ENCODE data around the gene VPS18.

The VPS18 gene

DNA sequence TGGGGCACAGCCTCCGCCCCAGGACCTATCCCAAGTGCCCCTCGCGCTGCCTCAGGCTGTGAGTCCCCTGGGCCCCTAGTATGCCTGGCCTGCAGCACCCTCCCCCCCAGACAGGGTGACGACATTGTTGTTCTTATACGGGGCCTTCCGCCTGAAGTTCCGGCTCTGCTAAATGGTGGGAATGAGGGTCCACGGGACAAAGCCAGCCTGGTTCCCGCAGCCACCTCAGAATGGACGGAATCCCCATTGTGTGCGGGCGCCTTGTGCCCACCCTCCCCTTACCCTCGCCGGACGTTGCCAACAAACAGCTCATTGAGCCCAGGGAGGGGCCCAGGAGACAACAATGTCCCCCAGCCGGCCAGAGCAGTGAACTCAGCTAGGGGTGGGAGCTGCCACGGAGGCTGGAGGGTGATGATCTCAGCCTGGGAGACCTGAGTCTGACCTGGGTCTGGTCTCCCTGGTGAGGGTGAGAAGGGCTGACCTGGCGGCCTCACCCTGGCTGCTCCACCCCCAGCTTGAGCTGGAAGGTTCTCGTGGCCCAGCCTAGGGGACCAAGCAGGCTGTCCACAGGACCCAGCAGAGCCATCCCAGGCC, 24.6 kb downstream of the VPS18 start:
- DNase-seq (ENCODE audit: low read depth, low spot score), result no peak

DNA sequence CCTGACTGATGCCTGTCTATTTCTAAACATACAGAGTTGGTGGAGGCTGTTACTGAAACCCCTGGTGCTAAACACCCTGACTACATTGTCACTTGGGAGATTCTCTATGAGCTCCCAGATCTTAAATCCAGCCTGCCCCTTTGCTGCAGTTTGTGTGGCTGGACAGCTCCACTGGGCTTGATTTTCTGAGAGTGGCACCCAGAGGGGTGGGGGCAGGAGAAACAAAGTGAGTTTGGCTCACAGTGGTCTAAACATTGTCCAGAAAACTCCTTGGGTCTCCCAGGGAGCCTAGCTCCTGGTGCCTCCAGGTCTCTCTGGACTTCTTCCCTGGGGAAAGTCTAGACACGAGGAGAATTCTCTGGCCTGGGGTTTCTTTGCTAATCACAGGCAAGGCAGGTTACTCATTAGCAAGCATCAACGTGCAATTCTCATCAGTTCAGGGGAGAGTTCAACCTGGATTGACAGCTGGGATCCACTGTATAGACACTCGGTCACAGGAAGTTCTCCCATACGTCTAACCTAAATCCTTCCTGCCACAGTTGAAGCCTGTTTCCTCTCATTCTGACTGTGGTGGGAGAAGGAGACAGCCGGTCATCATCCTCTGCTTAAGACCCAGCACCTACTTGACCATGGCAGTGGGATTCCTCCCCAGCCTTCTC, 27.8 kb downstream of the VPS18 start:
- DNase-seq (ENCODE audit: low read depth, low spot score), result no peak

DNA sequence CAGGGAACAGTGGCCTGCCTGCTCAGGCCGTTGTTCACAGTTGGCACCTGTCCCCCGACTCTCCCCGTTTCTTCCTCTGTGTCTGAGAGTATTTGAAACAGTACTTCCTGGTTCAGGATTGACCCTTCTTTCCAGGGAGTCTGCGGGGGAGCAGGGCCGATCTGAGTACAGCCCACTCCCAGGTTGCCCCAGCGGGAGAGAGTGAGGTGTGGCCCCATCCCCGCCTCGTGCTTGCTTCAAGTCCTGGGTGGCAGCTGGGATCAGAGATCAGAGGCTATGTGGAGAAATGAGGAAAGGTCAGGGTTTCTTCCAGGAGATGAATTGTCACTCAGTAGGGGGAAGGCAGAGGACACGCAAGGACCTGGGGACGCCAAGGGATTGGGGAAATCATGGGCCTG, 28.4 kb downstream of the VPS18 start:
- no peak for DNase-seq (ENCODE audit: low read depth, low spot score)

DNA sequence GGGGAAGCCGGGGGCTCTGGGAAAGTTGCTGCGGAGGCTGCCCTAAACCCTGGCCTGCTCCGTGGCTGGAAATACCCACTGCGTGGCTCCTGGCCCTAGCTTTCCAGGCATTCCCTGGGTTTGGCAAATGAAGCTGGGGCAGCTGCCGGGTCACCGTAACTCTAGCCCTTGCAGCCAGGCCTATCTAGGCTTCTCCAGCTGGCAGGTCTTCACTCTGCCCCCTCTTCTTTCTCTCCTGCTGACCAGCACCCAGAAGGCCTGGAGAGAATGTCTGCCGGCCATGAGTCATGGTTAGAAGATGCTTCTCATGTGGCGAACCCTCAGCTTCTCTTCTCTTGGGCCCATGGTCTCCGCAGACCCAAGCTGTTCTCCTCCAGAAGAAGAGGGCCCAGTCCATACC, 29.3 kb downstream of the VPS18 start:
- no peak for DNase-seq (ENCODE audit: low read depth, low spot score)

DNA sequence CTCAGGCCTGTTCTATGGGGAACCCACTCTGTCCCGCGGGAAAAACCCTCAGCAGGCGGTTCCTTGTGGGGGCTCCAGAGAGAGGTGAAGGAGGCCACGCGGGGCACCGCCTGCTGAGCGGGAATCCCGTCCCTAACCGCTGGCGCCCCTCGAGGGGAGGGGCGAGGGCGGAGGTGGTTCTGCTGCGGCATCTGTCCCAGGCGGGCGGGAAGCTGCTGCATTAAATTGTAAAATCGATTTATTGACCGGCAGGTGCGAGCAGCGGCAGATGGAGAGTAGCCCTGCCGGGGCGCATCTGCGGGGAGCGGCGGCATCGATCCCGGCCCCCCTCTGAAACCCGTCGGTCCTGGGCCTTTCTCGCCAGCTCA, 31.2 kb downstream of the VPS18 start:
- DNase-seq (ENCODE audit: low read depth, low spot score), result no peak

DNA sequence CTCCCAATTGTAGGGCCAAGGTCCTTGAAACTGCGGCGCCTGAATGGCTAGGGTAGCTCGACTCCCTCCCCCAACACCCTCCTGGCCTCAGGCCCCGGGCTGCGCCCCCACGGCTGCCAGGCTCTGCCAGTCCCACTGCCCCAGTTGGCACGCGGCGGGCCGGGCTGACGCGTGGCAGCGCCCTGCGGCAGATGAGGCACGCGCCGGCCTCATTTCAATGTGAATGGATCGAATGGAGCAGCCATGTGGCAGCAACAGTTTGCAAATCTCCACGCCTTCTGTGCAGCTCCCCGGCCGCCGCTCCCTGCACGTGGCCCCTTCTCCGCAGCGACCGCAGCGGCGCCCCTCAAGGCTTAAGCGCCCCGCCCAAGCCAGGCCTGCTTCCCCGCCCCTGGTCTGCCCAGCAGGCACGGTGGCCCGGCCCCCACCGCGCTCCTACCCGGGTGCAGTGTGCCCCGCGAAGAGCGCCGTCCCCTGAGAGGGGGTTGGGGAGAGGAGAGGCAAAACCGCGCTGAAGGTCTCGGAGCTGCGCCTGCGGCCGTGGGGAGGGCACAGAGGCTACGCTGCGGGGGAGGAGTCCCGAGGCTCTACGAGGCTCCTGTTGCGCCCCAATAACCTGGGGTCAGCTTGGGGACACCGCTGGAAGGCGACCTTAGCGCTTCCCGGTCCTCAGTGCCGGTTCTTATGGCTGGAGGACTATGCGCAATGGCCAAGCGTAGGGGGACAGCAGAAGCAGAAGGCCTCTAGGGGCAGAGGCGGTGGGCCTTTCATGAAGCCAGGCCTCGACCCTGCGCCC, 31.8 kb downstream of the VPS18 start:
- DNase-seq (ENCODE audit: low read depth, low spot score), result no peak

DNA sequence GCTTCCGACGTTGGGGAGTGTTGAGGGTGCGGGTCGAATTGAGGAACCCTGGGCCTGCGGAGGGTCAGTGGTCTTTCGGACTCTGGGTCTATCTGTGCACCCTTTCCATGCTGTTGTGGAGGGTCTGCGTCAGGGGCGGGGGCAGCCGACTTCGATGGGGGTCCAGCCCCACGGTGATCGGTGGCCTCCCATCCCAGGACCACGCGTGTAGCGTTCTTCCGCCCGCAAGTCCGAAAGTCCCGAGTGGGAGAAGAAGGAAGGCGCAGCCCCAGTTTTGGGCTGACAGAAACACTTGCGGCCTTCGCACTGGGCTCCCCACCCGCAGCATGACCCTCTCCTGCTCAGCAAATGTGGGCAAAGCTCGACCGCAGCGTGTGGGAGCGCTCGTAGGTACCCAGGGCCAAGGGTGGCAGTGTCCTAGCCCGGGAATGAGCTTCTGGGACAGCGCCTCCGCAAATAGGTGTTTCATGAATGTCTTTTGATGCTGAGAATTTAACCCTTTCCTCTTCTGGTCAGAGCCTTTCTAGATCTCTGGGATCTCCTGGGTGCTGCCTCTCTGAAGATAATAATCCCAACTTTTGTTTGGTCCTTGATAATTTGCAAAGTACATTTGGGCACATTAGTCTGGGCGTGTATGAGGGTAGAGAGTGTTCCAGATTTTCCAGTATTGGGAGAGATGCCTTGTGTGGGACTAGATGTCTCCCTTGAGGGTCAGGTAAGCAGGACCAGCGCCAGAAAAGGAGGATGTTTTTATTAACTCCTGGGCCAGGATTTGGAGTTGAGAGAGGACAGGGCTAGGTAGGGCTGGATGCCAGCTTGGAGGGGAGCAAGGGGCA, 32.6 kb downstream of the VPS18 start:
- DNase-seq (ENCODE audit: low read depth, low spot score), result no peak

DNA sequence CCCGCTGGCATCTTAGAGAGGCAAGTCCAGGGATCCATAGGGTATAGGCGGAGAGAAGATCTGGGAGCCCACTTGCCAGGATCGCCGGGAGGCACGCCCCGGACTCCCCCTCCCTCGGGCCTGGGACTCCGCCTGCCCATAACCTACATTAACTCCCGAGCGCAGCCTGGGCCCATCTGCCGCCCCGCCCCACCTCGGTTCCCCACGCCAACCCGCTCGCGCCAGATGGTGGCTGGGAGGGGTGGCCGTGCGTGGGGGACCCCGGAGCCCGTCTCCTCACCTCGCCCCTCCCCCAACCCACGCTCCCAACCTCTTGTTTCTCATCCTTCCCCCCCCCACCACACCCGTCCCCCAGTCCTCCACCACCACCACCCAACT, 33.2 kb downstream of the VPS18 start:
- DNase-seq (ENCODE audit: low read depth, low spot score), result no peak

DNA sequence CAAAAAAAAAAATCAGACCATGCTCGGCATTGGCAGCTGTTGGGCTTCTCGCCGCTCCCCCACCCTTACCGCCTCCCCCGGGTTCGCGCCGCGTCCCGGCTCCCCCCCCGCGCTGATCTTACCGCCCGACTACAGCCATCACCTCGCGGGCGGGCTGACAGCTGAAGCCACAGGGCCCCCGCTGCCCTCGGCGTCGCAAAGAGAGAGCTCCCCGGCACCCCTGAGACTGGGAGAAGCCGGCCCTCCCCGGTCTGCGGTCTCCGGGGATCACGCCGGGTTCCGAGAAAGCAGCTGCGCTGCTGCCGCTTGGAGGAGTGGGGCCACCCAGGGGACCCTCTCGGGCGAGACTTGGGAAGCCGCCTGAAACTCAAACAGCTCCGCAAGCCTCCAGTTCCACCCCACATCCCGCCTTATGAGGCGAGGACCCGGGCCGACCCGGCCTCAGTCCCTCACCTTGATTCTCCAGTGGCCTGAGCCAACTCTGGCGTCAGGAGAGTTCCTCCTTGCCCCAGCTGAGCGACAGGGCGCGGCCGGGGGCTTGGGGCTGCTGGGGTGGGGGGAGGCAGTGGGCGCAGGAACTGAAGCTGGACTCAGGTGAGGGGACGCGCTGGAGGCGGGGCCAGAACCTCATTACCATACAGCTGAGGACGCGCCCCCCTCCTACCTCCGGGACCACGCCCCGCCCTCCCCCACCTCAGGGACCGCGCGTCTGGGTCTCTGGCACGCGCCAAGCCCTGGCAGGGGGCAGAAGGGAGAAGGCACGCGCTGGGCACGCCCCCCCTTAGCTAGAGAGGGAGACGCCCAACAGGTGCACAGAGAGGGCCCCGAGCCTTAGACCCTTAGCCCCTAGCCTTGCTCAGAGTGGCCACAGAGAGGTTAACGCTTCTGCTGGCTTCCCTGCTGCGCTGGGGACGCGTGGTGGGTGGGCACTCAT, 33.9 kb downstream of the VPS18 start:
- no peak for DNase-seq (ENCODE audit: low read depth, low spot score)

DNA sequence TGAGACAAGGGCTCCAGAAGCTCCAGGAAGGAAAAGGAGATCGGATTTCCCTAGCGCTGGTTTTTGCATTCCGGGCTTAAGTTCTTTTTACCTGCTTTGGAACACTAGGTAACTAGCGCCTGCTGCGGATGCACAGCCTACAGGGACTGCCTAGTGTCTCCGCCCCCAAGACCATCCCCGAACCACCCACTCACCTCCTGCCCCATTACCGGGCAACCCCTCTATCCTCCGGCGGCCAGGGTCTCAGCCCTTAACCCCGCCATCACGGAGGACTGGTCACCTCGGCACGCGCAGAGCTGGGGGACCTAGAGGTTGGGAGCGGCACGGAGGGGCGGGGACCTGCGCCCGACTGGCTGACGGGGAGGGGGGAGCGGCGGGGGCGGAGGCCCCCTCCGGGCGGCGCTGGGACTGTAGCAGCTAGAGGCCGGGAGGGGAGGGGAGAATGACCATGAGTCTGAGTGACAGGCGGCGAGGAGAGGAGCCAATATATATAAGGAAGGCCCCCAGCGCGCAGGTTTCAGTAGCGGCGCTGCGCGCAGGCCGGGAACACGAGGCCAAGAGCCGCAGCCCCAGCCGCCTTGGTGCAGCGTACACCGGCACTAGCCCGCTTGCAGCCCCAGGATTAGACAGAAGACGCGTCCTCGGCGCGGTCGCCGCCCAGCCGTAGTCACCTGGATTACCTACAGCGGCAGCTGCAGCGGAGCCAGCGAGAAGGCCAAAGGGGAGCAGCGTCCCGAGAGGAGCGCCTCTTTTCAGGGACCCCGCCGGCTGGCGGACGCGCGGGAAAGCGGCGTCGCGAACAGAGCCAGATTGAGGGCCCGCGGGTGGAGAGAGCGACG, 34.8 kb downstream of the VPS18 start, which contains the start of gene DLL4:
Gene DLL4 (plus strand): TSS at position 520 of the 839 bp plus-strand sequence. CDS start 329 bp downstream, outside the sequence.
- no peak for DNase-seq (ENCODE audit: low read depth, low spot score)

DNA sequence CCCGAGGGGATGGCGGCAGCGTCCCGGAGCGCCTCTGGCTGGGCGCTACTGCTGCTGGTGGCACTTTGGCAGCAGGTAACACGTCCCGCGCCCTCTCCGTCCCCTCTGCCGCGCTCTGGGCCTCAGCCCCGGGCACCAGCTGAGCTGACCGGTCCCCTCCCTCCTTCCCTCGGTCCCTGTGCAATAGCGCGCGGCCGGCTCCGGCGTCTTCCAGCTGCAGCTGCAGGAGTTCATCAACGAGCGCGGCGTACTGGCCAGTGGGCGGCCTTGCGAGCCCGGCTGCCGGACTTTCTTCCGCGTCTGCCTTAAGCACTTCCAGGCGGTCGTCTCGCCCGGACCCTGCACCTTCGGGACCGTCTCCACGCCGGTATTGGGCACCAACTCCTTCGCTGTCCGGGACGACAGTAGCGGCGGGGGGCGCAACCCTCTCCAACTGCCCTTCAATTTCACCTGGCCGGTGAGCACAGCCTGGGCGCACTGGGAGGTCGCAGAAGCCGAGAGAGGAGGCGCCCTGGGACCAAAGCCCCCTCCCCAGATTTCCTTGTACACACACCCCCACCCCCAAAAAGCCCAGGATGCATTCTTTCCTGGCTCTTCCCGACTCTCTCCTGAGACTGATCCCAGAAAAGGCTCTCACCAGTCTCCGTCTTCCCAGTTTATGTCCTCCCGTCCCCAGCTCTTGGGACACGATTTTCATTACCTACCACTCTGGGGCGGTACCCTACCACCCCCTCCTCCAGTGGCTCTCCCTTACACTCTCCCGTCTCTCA, 35.6 kb downstream of the VPS18 start:
- no peak for DNase-seq (ENCODE audit: low read depth, low spot score)

DNA sequence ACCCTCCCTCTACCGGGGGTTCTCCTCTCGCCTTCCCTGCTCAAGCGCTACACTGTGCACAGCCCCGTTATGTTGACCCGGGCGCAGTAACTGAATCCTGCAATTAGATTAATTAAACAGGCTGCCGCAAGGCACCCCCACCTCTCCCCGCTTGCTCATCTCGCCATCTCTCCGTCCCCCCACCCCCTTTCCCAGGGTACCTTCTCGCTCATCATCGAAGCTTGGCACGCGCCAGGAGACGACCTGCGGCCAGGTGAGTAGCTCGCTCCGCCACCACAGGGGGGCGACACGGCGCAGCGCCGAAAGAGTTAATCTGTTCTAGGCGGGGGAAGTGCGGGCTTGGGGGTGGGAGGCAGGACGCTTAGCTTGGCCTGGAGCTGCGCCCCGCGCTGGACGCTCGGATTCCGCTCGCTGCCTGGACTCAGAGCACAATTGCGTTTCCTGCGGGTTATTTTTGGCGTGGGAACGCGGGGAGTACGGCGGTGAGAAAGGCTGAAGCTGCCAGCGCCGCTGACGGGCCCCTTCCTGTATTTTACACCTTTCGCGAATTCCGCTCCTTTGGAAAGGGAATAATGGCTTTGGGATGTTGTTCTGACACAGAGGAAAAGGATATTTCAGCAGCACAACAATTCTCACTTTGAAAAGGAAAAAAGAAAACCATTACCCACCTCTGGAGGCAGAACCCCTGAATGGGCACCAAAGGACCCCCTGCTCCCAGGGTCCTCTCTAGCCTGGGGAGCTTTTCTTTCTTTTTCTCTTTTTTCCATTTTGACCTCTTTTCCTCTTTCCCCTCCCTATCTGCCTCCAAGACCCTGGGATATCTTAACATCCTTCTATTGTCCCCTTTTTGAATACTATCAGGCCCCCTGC, 36.4 kb downstream of the VPS18 start:
- no peak for DNase-seq (ENCODE audit: low read depth, low spot score)

DNA sequence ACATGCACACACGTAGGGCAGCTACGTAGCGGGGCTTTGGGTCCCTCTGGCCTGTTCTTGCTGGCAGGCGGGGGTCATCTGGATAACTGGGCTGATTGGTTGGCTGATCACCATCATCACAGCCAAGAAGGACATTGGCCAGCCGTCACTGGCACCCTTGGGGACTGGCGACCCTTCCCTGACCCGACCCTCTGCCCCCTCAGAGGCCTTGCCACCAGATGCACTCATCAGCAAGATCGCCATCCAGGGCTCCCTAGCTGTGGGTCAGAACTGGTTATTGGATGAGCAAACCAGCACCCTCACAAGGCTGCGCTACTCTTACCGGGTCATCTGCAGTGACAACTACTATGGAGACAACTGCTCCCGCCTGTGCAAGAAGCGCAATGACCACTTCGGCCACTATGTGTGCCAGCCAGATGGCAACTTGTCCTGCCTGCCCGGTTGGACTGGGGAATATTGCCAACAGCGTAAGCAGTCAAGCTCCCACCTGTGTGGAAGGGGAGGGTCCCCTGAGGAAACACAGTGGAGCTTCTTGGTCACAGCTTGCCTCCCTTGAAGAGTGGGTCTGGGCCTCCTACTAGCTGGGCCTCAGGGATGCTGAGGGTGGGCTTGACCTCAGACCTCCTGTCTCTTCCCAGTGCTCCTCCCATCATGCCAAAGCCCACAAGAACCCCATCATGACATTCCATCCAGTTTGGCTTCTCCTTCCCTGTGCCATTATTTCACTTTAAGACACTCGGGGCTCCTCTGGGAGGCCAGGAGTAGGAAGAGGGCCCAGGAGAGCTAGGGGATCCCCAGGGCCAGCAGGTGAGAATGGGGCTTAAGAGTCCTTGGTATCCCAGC, 37.3 kb downstream of the VPS18 start:
- no peak for DNase-seq (ENCODE audit: low read depth, low spot score)

DNA sequence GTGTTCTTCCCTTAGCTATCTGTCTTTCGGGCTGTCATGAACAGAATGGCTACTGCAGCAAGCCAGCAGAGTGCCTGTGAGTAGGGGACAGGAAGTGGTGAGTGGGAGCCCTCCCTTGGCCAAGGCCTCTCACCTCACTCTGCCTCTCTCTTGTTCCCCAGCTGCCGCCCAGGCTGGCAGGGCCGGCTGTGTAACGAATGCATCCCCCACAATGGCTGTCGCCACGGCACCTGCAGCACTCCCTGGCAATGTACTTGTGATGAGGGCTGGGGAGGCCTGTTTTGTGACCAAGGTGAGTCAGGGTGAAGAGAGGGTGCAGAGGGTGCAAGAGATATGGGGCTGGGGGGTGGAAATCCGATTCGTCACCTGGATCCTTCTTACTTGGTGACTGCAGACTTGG, 37.9 kb downstream of the VPS18 start:
- DNase-seq (ENCODE audit: low read depth, low spot score), result no peak

DNA sequence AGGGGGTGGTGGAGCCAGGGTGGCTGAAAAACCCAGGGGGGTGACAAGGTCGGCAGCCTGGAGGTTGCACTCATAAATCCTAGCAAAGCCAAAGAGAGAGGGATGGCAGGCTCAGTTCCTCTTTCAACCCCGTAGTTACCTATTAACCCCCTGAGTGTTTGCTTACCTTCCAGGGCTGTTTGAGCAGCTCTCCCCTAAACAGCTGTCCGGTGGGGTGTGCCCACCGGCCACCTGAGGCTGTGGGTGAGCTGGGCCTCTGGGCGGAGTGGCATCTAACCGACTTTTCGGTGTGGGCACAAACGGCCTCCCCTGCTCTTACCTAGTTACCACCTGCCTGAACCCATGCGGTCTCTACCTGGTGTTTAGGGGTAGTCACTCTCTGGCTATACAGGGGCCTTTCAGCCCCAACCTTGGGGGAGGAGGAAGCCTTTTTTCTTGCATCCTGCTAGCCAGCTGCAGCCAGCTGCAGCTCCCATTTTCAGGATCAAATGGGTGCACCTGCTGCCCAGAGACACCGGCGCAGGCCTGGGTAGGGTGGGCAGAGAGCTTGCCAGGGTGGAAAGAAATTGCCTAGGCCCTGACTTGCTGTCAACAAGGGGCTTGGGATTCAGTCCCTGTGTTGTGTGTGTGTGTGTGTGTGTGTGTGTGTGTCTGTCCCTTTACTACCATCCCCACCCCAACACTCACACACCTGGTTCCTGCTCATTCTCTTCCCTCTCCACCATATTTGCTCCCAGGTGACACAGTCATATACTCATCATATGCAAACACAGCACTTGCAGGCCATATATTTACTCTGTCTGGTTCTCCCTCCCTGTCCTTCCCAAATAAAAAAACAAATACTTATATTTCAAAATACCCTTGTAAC, 38.6 kb downstream of the VPS18 start:
- no peak for DNase-seq (ENCODE audit: low read depth, low spot score)

DNA sequence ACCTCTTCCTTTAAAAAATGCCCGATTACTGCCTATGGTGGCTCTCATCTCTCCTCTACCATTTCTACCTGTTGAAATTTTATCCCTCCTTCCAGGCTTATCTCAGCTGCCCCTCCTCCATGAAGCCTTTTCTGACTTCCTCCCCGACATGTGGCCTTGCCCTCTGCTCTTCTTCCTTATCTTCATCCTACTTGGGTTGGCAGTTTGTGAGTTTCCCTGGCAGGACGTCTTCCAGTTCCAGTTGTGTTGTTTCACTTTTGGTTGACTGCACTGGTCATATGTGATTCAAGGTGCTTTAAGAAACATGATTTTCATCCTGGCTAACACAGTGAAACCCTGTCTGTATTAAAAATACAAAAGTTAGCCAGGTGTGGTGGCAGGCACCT, 39.3 kb downstream of the VPS18 start:
- DNase-seq (ENCODE audit: low read depth, low spot score), result no peak
